HEK293T (cell line): ENCODE data around the gene MXD3.
A peak's percentile ranks its signal among the peaks of the same experiment; 100 is the strongest.
"Not testable (repeated sequence)": the region's sequence is repeated elsewhere in the genome, so short reads cannot be mapped to it uniquely, and the experiment has no call there.

Source experiments
- CTCF ChIA-PET: fragments of 350-600 bp; formaldehyde crosslinking; extraction: SDS; loops from one replicate; lab custom pipeline; 2021; ENCODE audit warnings: antibody characterized with exemption, inconsistent platforms; lab: Yijun Ruan, JAX
- POLR2A ChIA-PET: fragments of 350-600 bp; formaldehyde crosslinking; extraction: SDS; loops from one replicate; lab custom pipeline; 2020; ENCODE audit warnings: antibody characterized with exemption, inconsistent platforms; lab: Yijun Ruan, JAX
- DNase-seq: peaks from one replicate; pipeline ENCODE4 v3.0.0; 2012; ENCODE audit warnings: mixed read lengths; ENCODE audit errors: extremely low spot score
- ARNT ChIP-seq: fragments of 450-650 bp; IDR thresholded peaks from 2 replicates; pipeline ENCODE4 v1.6.1; 2017; ENCODE audit warnings: mild to moderate bottlenecking
- BHLHE40 ChIP-seq: fragments of 450-650 bp; IDR thresholded peaks from 2 replicates; pipeline ENCODE4 v1.6.1; 2016; ENCODE audit warnings: mild to moderate bottlenecking, moderate library complexity, borderline replicate concordance
- CTBP1 ChIP-seq: fragments of 450-650 bp; IDR thresholded peaks from 2 replicates; pipeline ENCODE4 v1.6.1; 2016; ENCODE audit warnings: borderline replicate concordance
- ELF4 ChIP-seq: fragments of 450-650 bp; IDR thresholded peaks from 2 replicates; pipeline ENCODE4 v1.6.1; 2017; ENCODE audit warnings: antibody characterized with exemption
- FOXA1 ChIP-seq: fragments of 450-650 bp; IDR thresholded peaks from 2 replicates; pipeline ENCODE4 v1.6.1; 2016; ENCODE audit warnings: mild to moderate bottlenecking
- FOXK2 ChIP-seq: fragments of 450-650 bp; IDR thresholded peaks from 2 replicates; pipeline ENCODE4 v1.6.1; 2016; ENCODE audit warnings: mild to moderate bottlenecking
- FOXM1 ChIP-seq: fragments of 450-650 bp; IDR thresholded peaks from 2 replicates; pipeline ENCODE4 v1.6.1; 2017; ENCODE audit warnings: mild to moderate bottlenecking, borderline replicate concordance
- HDGF ChIP-seq: fragments of 450-650 bp; IDR thresholded peaks from 2 replicates; pipeline ENCODE4 v1.6.1; 2017; ENCODE audit warnings: antibody characterized with exemption, borderline replicate concordance
- L3MBTL2 ChIP-seq: fragments of 450-650 bp; conservative IDR thresholded peaks from 2 replicates; pipeline ENCODE4 v1.6.1; 2016; ENCODE audit warnings: mild to moderate bottlenecking
- LEF1 ChIP-seq: fragments of 450-650 bp; IDR thresholded peaks from 2 replicates; pipeline ENCODE4 v1.6.1; 2017; ENCODE audit warnings: mild to moderate bottlenecking, borderline replicate concordance
- NFRKB ChIP-seq: fragments of 450-650 bp; IDR thresholded peaks from 2 replicates; pipeline ENCODE4 v1.6.1; 2016; ENCODE audit warnings: mild to moderate bottlenecking, moderate library complexity
- SP1 ChIP-seq: fragments of 450-650 bp; IDR thresholded peaks from 2 replicates; pipeline ENCODE4 v1.6.1; 2017
- SUZ12 ChIP-seq: fragments of 450-650 bp; IDR thresholded peaks from 2 replicates; pipeline ENCODE4 v1.6.1; 2016; ENCODE audit warnings: mild to moderate bottlenecking
- TARDBP ChIP-seq: fragments of 450-650 bp; IDR thresholded peaks from 2 replicates; pipeline ENCODE4 v1.6.1; 2016
- ZNF384 ChIP-seq: fragments of 450-650 bp; IDR thresholded peaks from 2 replicates; pipeline ENCODE4 v1.6.1; 2016
- TF ChIP-seq, protein P1 (sequence below): fragments of 450-650 bp; IDR thresholded peaks from 2 replicates; pipeline ENCODE4 v1.6.1; 2016

The MXD3 gene

GRCh38 chr5:177307544-177308363 lies 3.9 kb downstream of the MXD3 start:
- DNase-seq, result no peak
- ChIA-PET CTCF (interaction anchor here (0.7 to 2.1 kb wide), 2 partner anchors 10 to 148 kb away, joined by 5 read pairs; no protein-coding TSS in a partner anchor), POLR2A (no interaction called here)
- TF ChIP-seq ARNT (no peak), FOXM1 (no peak), SUZ12 (no peak), FOXA1 (no peak), ZNF384 (no peak), SP1 (no peak), BHLHE40 (no peak), L3MBTL2 (no peak), LEF1 (no peak)

DNA sequence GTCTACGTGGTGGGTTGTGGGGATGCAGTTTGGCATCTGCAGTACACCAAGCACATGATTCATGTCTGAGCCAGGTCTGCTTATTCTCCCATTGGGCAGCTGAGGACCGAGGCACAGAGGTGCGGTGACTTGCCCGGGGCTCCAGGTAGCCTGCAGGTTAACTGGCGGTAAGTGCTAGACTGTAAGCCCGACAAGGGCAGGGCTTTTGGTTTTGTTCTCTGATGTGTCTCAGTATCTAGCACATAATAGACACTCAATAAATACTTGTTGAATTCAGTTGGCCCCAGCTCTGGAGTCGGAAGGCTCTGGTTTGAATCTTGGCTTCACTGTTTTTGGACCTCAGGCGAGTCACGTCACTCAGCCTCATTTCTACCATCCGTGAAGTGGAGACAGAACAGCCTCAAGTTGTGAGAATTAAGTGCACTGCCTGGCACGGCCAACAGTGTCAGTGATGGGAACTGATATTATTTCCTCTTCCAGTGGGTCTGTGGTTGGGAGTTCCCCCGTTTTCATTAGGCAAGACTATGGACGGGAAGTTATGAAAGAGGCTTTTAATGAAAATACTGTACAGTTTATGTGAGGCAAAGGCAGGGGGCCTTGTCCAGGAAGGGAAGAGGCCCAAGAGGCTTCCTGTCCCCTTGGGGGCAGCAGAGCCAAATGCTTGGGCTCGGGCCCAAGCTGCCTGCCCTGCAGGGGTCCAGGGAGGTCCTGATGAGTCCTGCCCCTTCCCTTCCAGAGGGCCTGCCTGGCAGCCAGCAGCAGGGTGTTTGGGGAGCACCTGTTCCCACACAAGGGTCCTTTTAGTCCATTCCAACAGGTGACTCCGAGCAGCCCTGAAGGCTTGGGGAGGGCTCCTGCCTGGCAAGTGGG lies 4.8 kb downstream of the MXD3 start:
- CTCF ChIA-PET, result interaction anchor here (2.1 kb wide), 1 partner anchor 11 kb away, joined by 5 read pairs; no protein-coding TSS in a partner anchor
- TF ChIP-seq BHLHE40, result no peak
- TF ChIP-seq ELF4, result no peak; the same call in 1 of the 2 replicates
- TF ChIP-seq ZNF384, result no peak
- TF ChIP-seq LEF1, result no peak
- TF ChIP-seq CTBP1, result no peak
- no peak for TF ChIP-seq NFRKB
- TF ChIP-seq L3MBTL2, result no peak
- TF ChIP-seq FOXK2, result no peak
- TF ChIP-seq HDGF, result no peak
- TF ChIP-seq TARDBP, result no peak
- TF ChIP-seq FOXA1, result no peak
- TF ChIP-seq FOXM1, result no peak
- TF ChIP-seq SUZ12, result no peak
- no peak for TF ChIP-seq SP1
- TF ChIP-seq, protein P1, sequence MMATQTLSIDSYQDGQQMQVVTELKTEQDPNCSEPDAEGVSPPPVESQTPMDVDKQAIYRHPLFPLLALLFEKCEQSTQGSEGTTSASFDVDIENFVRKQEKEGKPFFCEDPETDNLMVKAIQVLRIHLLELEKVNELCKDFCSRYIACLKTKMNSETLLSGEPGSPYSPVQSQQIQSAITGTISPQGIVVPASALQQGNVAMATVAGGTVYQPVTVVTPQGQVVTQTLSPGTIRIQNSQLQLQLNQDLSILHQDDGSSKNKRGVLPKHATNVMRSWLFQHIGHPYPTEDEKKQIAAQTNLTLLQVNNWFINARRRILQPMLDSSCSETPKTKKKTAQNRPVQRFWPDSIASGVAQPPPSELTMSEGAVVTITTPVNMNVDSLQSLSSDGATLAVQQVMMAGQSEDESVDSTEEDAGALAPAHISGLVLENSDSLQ, result no peak
- no peak for TF ChIP-seq ARNT

DNA sequence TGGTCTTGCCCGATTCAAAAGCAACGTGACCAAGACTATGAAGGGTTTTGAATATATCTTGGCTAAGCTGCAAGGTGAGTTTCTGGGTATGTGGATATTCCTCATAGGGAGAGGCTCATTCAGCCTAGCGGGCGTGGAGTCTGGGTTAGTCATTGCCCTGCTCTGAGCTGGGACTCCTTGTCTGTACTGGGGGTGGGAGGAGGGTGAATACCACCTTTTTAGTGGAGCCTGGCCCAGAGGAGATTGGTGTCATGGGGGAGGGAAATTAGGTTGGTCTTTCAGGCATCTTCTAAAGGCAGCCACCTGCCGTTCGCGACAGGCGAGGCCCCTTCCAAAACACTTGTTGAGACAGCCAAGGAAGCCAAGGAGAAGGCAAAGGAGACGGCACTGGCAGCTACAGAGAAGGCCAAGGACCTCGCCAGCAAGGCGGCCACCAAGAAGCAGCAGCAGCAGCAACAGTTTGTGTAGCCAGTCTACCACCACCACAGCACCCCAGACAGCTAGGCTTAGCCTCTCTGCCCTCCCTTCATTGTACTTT lies 5.5 kb downstream of the MXD3 start:
- POLR2A ChIA-PET, DNase-seq, CTCF ChIA-PET: not testable (repeated sequence)

More for the DNA sequence above, 4.8 kb downstream of the MXD3 start:
- no peak for DNase-seq
- POLR2A ChIA-PET, result no interaction called here

DNA sequence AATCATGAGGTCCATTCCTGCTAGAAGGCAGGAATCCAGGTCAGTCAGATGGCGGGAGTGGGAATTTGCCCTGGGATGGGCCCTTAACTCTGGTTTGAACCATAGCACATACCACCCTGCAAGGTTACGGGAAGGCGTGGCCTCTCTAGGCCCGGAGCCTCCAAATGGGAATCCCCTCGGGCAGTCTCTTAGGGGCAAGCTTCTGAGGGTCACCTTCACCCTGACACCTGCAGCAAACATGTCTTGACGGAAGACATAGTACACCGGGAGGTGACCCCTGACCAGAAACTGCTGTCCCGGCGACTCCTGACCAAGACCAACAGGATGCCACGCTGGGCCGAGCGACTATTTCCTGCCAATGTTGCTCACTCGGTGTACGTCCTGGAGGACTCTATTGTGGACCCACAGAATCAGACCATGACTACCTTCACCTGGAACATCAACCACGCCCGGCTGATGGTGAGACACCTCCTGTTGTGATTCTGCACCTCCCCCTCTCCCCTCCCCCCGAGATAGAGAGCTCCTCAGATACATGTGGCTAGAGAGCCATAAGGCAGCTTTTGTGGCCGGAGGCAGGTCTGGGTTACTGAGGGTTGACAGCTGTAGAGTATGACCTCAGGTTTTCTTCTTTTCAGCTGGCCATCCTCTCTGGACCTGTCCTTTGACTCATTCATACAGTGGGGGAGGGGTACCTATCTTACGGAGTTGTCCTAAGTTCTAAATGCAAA lies 7.1 kb downstream of the MXD3 start:
- DNase-seq, result no peak
- ChIA-PET POLR2A (no interaction called here), CTCF (interaction anchor here (0.6 to 1.0 kb wide), 3 partner anchors 85 to 1385 kb away, joined by 3 to 4 read pairs (median 3); no protein-coding TSS in a partner anchor)
- TF ChIP-seq, protein P1, result peak; percentile 44; the same call in 1 of the 2 replicates
- TF ChIP-seq FOXK2, result no peak

DNA sequence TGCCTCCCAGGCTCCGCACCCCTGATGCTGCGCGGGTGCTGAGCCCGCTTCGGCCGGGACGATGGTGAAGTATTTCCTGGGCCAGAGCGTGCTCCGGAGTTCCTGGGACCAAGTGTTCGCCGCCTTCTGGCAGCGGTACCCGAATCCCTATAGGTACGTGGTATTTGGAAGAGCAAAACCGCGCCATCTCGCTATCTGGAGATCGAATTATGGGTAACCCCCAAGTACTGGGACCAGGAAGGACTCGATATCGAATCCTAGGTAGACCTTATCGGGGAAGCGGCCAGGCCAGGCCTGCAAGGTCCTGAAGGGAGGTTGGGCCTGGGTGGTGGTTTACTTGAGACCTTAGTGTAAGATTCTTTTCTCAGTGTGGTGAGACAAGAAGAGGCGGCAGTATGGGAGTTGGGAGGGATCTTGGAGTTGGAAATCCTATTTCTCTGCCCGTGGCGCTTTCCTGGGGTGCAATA lies 7.7 kb downstream of the MXD3 start:
- POLR2A ChIA-PET, result interaction anchor here (0.6 to 1.7 kb wide), 4 partner anchors 9 to 83 kb away, joined by 3 to 10 read pairs (median 3); partner anchors contain the start of gene MXD3

More for the DNA sequence above, 7.7 kb downstream of the MXD3 start:
- CTCF ChIA-PET, result no interaction called here
- DNase-seq, result no peak
- TF ChIP-seq ARNT (no peak), SP1 (no peak), NFRKB (no peak), CTBP1 (no peak), TARDBP (no peak), ELF4 (no peak), FOXK2 (no peak), L3MBTL2 (no peak), HDGF (no peak), ZNF384 (no peak)
- TF ChIP-seq, protein P1, result no peak; the same call in 1 of the 2 replicates
